WTC11 (cell line): ENCODE data around the gene GNPDA1. TPM values are rescaled to one million over a fixed set of nuclear protein-coding genes. Genes with fewer than 3 reads are reported as not detected.

Experiments used
- ATAC-seq: fragments of 200-7000 bp; cut with Tn5 transposase; 2 replicates; pipeline ENCODE4 v1.10.0; 2021; ENCODE audit warnings: mild to moderate bottlenecking, moderate library complexity
- CTCF ChIA-PET: fragments of 300-600 bp; sonication (Branson Sonifier 250); formaldehyde crosslinking; loops from one replicate; lab custom pipeline; 2021; ENCODE audit warnings: antibody characterized with exemption; lab: Charles Lee
- POLR2A ChIA-PET: fragments of 350-600 bp; sonication (Branson Sonifier 250); formaldehyde crosslinking; loops from one replicate; lab custom pipeline; 2021; ENCODE audit warnings: antibody characterized with exemption; lab: Charles Lee
- DNase-seq: peaks from one replicate; pipeline ENCODE4 v3.0.0; 2021; ENCODE audit warnings: low spot score
- H3K27ac Mint-ChIP-seq: 2 replicates; pipeline ENCODE4 v1.8.0; 2021; ENCODE audit warnings: mixed read lengths
- H3K27me3 Mint-ChIP-seq: 2 replicates; pipeline ENCODE4 v1.8.0; 2021; ENCODE audit warnings: low read depth, mild to moderate bottlenecking, moderate library complexity, mixed read lengths
- H3K36me3 Mint-ChIP-seq: 2 replicates; pipeline ENCODE4 v1.8.0; 2021; ENCODE audit warnings: mixed read lengths
- H3K4me1 Mint-ChIP-seq: 2 replicates; pipeline ENCODE4 v1.8.0; 2022; ENCODE audit warnings: mixed read lengths
- H3K4me3 Mint-ChIP-seq: 2 replicates; pipeline ENCODE4 v1.8.0; 2021; ENCODE audit warnings: mild to moderate bottlenecking, moderate library complexity, mixed read lengths
- H3K9me3 Mint-ChIP-seq: 2 replicates; pipeline ENCODE4 v1.8.0; 2021; ENCODE audit warnings: mixed read lengths
- CDX4 ChIP-seq: fragments of 250-450 bp; sonication (Bioruptor Pico); IDR thresholded peaks from 2 replicates; pipeline ENCODE4 v1.9.0; 2021; ENCODE audit warnings: moderate library complexity, mild to moderate bottlenecking, inconsistent platforms, borderline replicate concordance
- CREM ChIP-seq: sonication (generic); formaldehyde crosslinking; IDR thresholded peaks from 2 replicates; pipeline ENCODE4 v1.8.1; 2022; ENCODE audit warnings: mild to moderate bottlenecking, missing genetic modification reagents, moderate library complexity
- CTCF ChIP-seq: fragments of 200-600 bp; IDR thresholded peaks from 2 replicates; pipeline ENCODE4 v1.8.0; 2022; ENCODE audit warnings: antibody characterized with exemption
- E2F4 ChIP-seq: sonication (generic); formaldehyde crosslinking; IDR thresholded peaks from 2 replicates; pipeline ENCODE4 v1.8.1; 2022; ENCODE audit warnings: low read depth, mild to moderate bottlenecking, moderate library complexity, missing genetic modification reagents, borderline replicate concordance
- E2F5 ChIP-seq: sonication (generic); formaldehyde crosslinking; IDR thresholded peaks from 2 replicates; pipeline ENCODE4 v1.8.1; 2022; ENCODE audit warnings: mild to moderate bottlenecking, moderate library complexity, missing genetic modification reagents
- ERG ChIP-seq: fragments of 250-450 bp; sonication (Bioruptor Pico); IDR thresholded peaks from 2 replicates; pipeline ENCODE4 v1.8.0; 2021; ENCODE audit warnings: mild to moderate bottlenecking
- ETV6 ChIP-seq: sonication (generic); formaldehyde crosslinking; IDR thresholded peaks from 2 replicates; pipeline ENCODE4 v1.8.1; 2022; ENCODE audit warnings: mild to moderate bottlenecking, missing genetic modification reagents
- FOXK1 ChIP-seq: sonication (generic); formaldehyde crosslinking; IDR thresholded peaks from 2 replicates; pipeline ENCODE4 v1.8.0; 2022; ENCODE audit warnings: mild to moderate bottlenecking, moderate library complexity, missing genetic modification reagents
- FOXP1 ChIP-seq: sonication (generic); formaldehyde crosslinking; IDR thresholded peaks from 2 replicates; pipeline ENCODE4 v1.8.0; 2022; ENCODE audit warnings: missing genetic modification reagents, mild to moderate bottlenecking, moderate library complexity, borderline replicate concordance
- IRF2 ChIP-seq: sonication (generic); formaldehyde crosslinking; IDR thresholded peaks from 2 replicates; pipeline ENCODE4 v1.8.0; 2022; ENCODE audit warnings: low read depth, missing genetic modification reagents, borderline replicate concordance
- JUN ChIP-seq: sonication (generic); formaldehyde crosslinking; IDR thresholded peaks from 2 replicates; pipeline ENCODE4 v1.8.0; 2023; ENCODE audit warnings: mild to moderate bottlenecking, missing genetic modification reagents
- KAT7 ChIP-seq: sonication (generic); formaldehyde crosslinking; IDR thresholded peaks from 2 replicates; pipeline ENCODE4 v1.8.1; 2023; ENCODE audit warnings: missing genetic modification reagents, mild to moderate bottlenecking, borderline replicate concordance
- NFE2L1 ChIP-seq: sonication (generic); formaldehyde crosslinking; IDR thresholded peaks from 2 replicates; pipeline ENCODE4 v1.8.1; 2023; ENCODE audit warnings: missing genetic modification reagents
- NR1H2 ChIP-seq: sonication (generic); formaldehyde crosslinking; IDR thresholded peaks from 2 replicates; pipeline ENCODE4 v1.9.0; 2021; ENCODE audit warnings: mild to moderate bottlenecking, moderate library complexity, missing genetic modification reagents
- NR3C1 ChIP-seq: sonication (generic); formaldehyde crosslinking; conservative IDR thresholded peaks from 2 replicates; pipeline ENCODE4 v1.8.1; 2023; ENCODE audit warnings: low read depth, mild to moderate bottlenecking, missing genetic modification reagents
- PRRX2 ChIP-seq: fragments of 250-450 bp; sonication (Bioruptor Pico); IDR thresholded peaks from 2 replicates; pipeline ENCODE4 v1.8.0; 2021; ENCODE audit warnings: mild to moderate bottlenecking
- RELA ChIP-seq: sonication (generic); formaldehyde crosslinking; IDR thresholded peaks from 2 replicates; pipeline ENCODE4 v1.8.1; 2022; ENCODE audit warnings: missing genetic modification reagents, mild to moderate bottlenecking, borderline replicate concordance
- TEAD1 ChIP-seq: sonication (generic); formaldehyde crosslinking; IDR thresholded peaks from 2 replicates; pipeline ENCODE4 v1.8.0; 2022; ENCODE audit warnings: mild to moderate bottlenecking, missing genetic modification reagents
- USF1 ChIP-seq: sonication (generic); formaldehyde crosslinking; IDR thresholded peaks from 2 replicates; pipeline ENCODE4 v1.8.0; 2022; ENCODE audit warnings: mild to moderate bottlenecking, missing genetic modification reagents
- ZBTB21 ChIP-seq: sonication (generic); formaldehyde crosslinking; IDR thresholded peaks from 2 replicates; pipeline ENCODE4 v1.8.1; 2023; ENCODE audit warnings: mild to moderate bottlenecking, missing genetic modification reagents, borderline replicate concordance
- total RNA-seq: library from RNA; stranded (reverse); gene quantifications from 3 replicates; pipeline ENCODE4 v1.2.3, GENCODE V29; 2021

GNPDA1 gene
- total RNA-seq, 1 experiment from 2014 or later, result 54.8 TPM

GRCh38 chr5:141952020-141952419, 60.8 kb downstream of the GNPDA1 start:
- no peak for ATAC-seq
- Mint-ChIP-seq H3K36me3 (no peaks in the 10 kb centered on the region), H3K4me3 (no peak overlapping the region), H3K9me3 (no peaks in the 10 kb centered on the region), H3K27ac (no peak overlapping the region), H3K4me1 (peaks cover 12% of the 10 kb centered on the region)
- ChIA-PET POLR2A (interaction anchor here (0.5 kb wide), 1 partner anchor 127 kb away, joined by 13 read pairs; no protein-coding TSS in a partner anchor), CTCF (interaction anchor here (0.8 to 1.6 kb wide), 7 partner anchors 9 to 260 kb away, joined by 3 to 7 read pairs (median 4); no protein-coding TSS in a partner anchor)
- TF ChIP-seq KAT7 (no peak), USF1 (CRISPR knock-in tag) (no peak), NR3C1 (no peak), FOXP1 (CRISPR knock-in tag) (no peak), ZBTB21 (no peak), IRF2 (no peak), CREM (CRISPR knock-in tag) (no peak), FOXK1 (CRISPR knock-in tag) (no peak), E2F5 (CRISPR knock-in tag) (no peak), NFE2L1 (no peak), NR1H2 (CRISPR knock-in tag) (no peak), JUN (CRISPR knock-in tag) (no peak), PRRX2 (CRISPR knock-in tag) (no peak), CDX4 (CRISPR knock-in tag) (no peak), ETV6 (no peak), RELA (CRISPR knock-in tag) (no peak), ERG (CRISPR knock-in tag) (no peak), TEAD1 (CRISPR knock-in tag) (no peak)
- TF ChIP-seq, all 79 proteins: peak for 0
- H3K27me3 Mint-ChIP-seq, result no peaks in the 10 kb centered on the region
- no peak for DNase-seq

GRCh38 chr5:141951332-141951781, 61.5 kb downstream of the GNPDA1 start:
- ATAC-seq (peak; percentile 97), DNase-seq (peak; percentile 78)
- TF ChIP-seq CTCF (peak; percentile 80), E2F4 (CRISPR knock-in tag) (no peak)
- CTCF ChIA-PET, result interaction anchor here (0.8 to 1.6 kb wide), 5 partner anchors 22 to 260 kb away, joined by 3 to 7 read pairs (median 4); no protein-coding TSS in a partner anchor
- Mint-ChIP-seq H3K4me3 (no peak overlapping the region), H3K27ac (no peak overlapping the region), H3K4me1 (peaks cover 12% of the 10 kb centered on the region), H3K36me3 (no peaks in the 10 kb centered on the region), H3K9me3 (no peaks in the 10 kb centered on the region), H3K27me3 (no peaks in the 10 kb centered on the region)
- POLR2A ChIA-PET, result interaction anchor here (0.5 kb wide), 1 partner anchor 126 kb away, joined by 13 read pairs; no protein-coding TSS in a partner anchor

Other genes with a start within 250 kb of the GNPDA1 start
- 105 to 108 TPM (median 108 TPM) in 3 replicates for gene PCDH1, start 134.6 kb downstream of the GNPDA1 start, total RNA-seq
- 79.3 to 83.8 TPM (median 81.5 TPM) in 3 replicates for gene DELE1, start 89.2 kb downstream of the GNPDA1 start, total RNA-seq
- 0.02 to 0.33 TPM in 2 of 3 replicates, not detected in the other for gene PCDH12, start 54.8 kb downstream of the GNPDA1 start, total RNA-seq
- gene RNF14, start 43.9 kb downstream of the GNPDA1 start, total RNA-seq, result 17.0 to 22.6 TPM (median 20.5 TPM) in 3 replicates
- 26.4 to 27.6 TPM (median 26.6 TPM) in 3 replicates for gene NDFIP1, start 95.8 kb upstream of the GNPDA1 start, total RNA-seq